HepG2 (cell line): Measurements from ENCODE around the gene LENEP. TPM values are rescaled to one million over a fixed set of nuclear protein-coding genes. Genes with fewer than 3 reads are reported as not detected.
A peak's percentile ranks its signal among the peaks of the same experiment; 100 is the strongest.

Experiments
- IKZF1 ChIP-seq: fragments of 450-650 bp; IDR thresholded peaks from 2 replicates; pipeline ENCODE4 v1.7.1; 2016
- KDM5A ChIP-seq: fragments of 200-600 bp; sonication (generic); IDR thresholded peaks from 2 replicates; pipeline ENCODE4 v1.7.0; 2018; ENCODE audit warnings: antibody characterized with exemption, mild to moderate bottlenecking, low read length, borderline replicate concordance
- MYPOP ChIP-seq: sonication (generic); formaldehyde crosslinking; IDR thresholded peaks from 2 replicates; pipeline ENCODE4 v1.8.1; 2023; ENCODE audit warnings: mild to moderate bottlenecking, moderate library complexity, missing genetic modification reagents
- NR0B2 ChIP-seq: sonication (generic); formaldehyde crosslinking; IDR thresholded peaks from 2 replicates; pipeline ENCODE4 v1.4.0; 2020; ENCODE audit warnings: mild to moderate bottlenecking, missing genetic modification reagents
- RFX5 ChIP-seq: IDR thresholded peaks from 2 replicates; pipeline ENCODE4 v1.6.1; 2011; ENCODE audit warnings: low read depth, low read length, improper control_type of control experiment
- TAF1 ChIP-seq: sonication (generic); formaldehyde crosslinking; IDR thresholded peaks from 2 replicates; pipeline ENCODE4 v1.4.0; 2020; ENCODE audit warnings: missing genetic modification reagents
- TEF ChIP-seq: sonication (generic); formaldehyde crosslinking; IDR thresholded peaks from 2 replicates; pipeline ENCODE4 v1.5.0; 2020; ENCODE audit warnings: missing genetic modification reagents
- TFDP2 ChIP-seq: sonication (generic); formaldehyde crosslinking; IDR thresholded peaks from 2 replicates; pipeline ENCODE4 v1.4.0; 2020; ENCODE audit warnings: missing genetic modification reagents
- U2AF1 ChIP-seq: fragments of 200-400 bp; formaldehyde crosslinking; optimal IDR thresholded peaks from 2 replicates; pipeline ENCODE3; 2017; ENCODE audit warnings: mild to moderate bottlenecking, low read depth, low read length
- ZKSCAN8 ChIP-seq: IDR thresholded peaks from 2 replicates; pipeline ENCODE4 v1.6.1; 2016; ENCODE audit warnings: borderline replicate concordance, missing genetic modification reagents, missing compliant biosample characterization
- ZNF160 ChIP-seq: sonication (generic); formaldehyde crosslinking; IDR thresholded peaks from 2 replicates; pipeline ENCODE4 v1.8.0; 2022; ENCODE audit warnings: mild to moderate bottlenecking, inconsistent platforms, missing genetic modification reagents
- ZNF296 ChIP-seq: sonication (generic); formaldehyde crosslinking; conservative IDR thresholded peaks from 2 replicates; pipeline ENCODE4 v1.5.0; 2020; ENCODE audit warnings: mild to moderate bottlenecking, missing genetic modification reagents
- ZNF407 ChIP-seq: sonication (generic); formaldehyde crosslinking; IDR thresholded peaks from one replicate; pipeline ENCODE4 v1.5.1; 2020; ENCODE audit warnings: mild to moderate bottlenecking, missing genetic modification reagents; ENCODE audit errors: not compliant biosample characterization
- ZNF432 ChIP-seq: sonication (generic); formaldehyde crosslinking; IDR thresholded peaks from 2 replicates; pipeline ENCODE4 v1.5.0; 2020; ENCODE audit warnings: missing genetic modification reagents, mild to moderate bottlenecking, borderline replicate concordance
- ZNF670 ChIP-seq: sonication (generic); formaldehyde crosslinking; IDR thresholded peaks from 2 replicates; pipeline ENCODE4 v1.8.0; 2022; ENCODE audit warnings: mild to moderate bottlenecking, missing genetic modification reagents, borderline replicate concordance
- ZNF781 ChIP-seq: sonication (generic); formaldehyde crosslinking; IDR thresholded peaks from 2 replicates; pipeline ENCODE4 v1.5.1; 2020; ENCODE audit warnings: borderline replicate concordance, mild to moderate bottlenecking, missing genetic modification reagents; ENCODE audit errors: not compliant biosample characterization
- ZNF891 ChIP-seq: sonication (generic); formaldehyde crosslinking; IDR thresholded peaks from 2 replicates; pipeline ENCODE4 v1.5.0; 2020; ENCODE audit warnings: mild to moderate bottlenecking, missing genetic modification reagents
- polyA plus RNA-seq, 8 experiments: library from polyadenylated mRNA; depleted of rRNA in 3 of 8; stranded (reverse) in 7 of 8; unstranded in 1 of 8; fragments of >200 nt; fragmentation: Illumina TruSeq in 4 of 8; extraction: Trizol in 4 of 8; gene quantifications; 2 replicates each; pipeline versions ENCODE4 v1.2.1 to v1.2.3, GENCODE V29; 2011 to 2016; ENCODE audit warnings: low read depth in 4 of 8, missing spikeins in 1 of 8, mixed read lengths in 1 of 8; ENCODE audit not compliant: insufficient read depth in 1 of 8
- total RNA-seq, 5 experiments: library from RNA; depleted of rRNA; stranded (reverse); fragments of >200 nt; fragmentation: Illumina TruSeq; extraction: Trizol; gene quantifications; 2 replicates each; pipeline ENCODE4 v1.2.3, GENCODE V29; 2016; ENCODE audit warnings: low read depth in 1 of 5

Gene LENEP
- total and polyA plus RNA-seq, 2 of the 13 experiments (the other 11 are each of a cell fraction or from before 2014, with no cell fraction given) = 0.29 TPM; not detected in 1

GRCh38 chr1:154944401-154945159 lies 48.8 kb upstream of the LENEP start (continued):
- TF ChIP-seq TEF (CRISPR knock-in tag) (peak; percentile 83; the same call in 1 of the 2 replicates), KDM5A (no peak), NR0B2 (CRISPR knock-in tag) (no peak), RFX5 (no peak), U2AF1 (no peak), MYPOP (CRISPR knock-in tag) (no peak; the same call in 1 of the 2 replicates), ZNF432 (CRISPR knock-in tag) (no peak), ZNF160 (CRISPR knock-in tag) (peak; percentile 42; the same call in 1 of the 2 replicates), TFDP2 (CRISPR knock-in tag) (0 out of 2 replicates have a peak, but pooled peaks have one; percentile 36), ZKSCAN8 (CRISPR knock-in tag) (peak; percentile 66; the same call in 1 of the 2 replicates), ZNF670 (no peak; the same call in 1 of the 2 replicates), ZNF781 (CRISPR knock-in tag) (no peak), ZNF407 (no peak), ZNF891 (CRISPR knock-in tag) (no peak), ZNF296 (CRISPR knock-in tag) (no peak), TAF1 (CRISPR knock-in tag) (no peak), IKZF1 (no peak)
